ENCODE results near the gene RNFT2. TPM values are rescaled to one million over a fixed set of nuclear protein-coding genes. Genes with fewer than 3 reads are reported as not detected.
A peak's percentile ranks its signal among the peaks of the same experiment; 100 is the strongest.

RNFT2 gene
- total RNA-seq, 1 donor from 2014 or later = 2.6 TPM

- H3K4me3 ChIP-seq = no peak overlapping the region
- intact Hi-C loops (cut with DNase I) = no loop called here
- peaks cover 60% of the 10 kb centered on the region for H3K27me3 ChIP-seq
- TF ChIP-seq CTCF (IDR thresholded peaks at IDR 0.05) = peak; percentile 16
- H3K36me3 ChIP-seq = no peaks in the 10 kb centered on the region
- ATAC-seq (no peak), DNase-seq (no peak)
- no peaks in the 10 kb centered on the region for H3K9me3 ChIP-seq
- H3K27ac ChIP-seq = no peak overlapping the region
- peaks cover 29% of the 10 kb centered on the region for H3K4me1 ChIP-seq
Measured at GRCh38 chr12:116882742-116883141, 144.6 kb downstream of the RNFT2 start.

GRCh38 chr12:116884871-116885270, 146.8 kb downstream of the RNFT2 start:
- TF ChIP-seq CTCF (IDR thresholded peaks at IDR 0.05) = no peak
- no peak for DNase-seq
- no peaks in the 10 kb centered on the region for H3K9me3 ChIP-seq
- H3K36me3 ChIP-seq = no peaks in the 10 kb centered on the region
- H3K27me3 ChIP-seq = peaks cover 39% of the 10 kb centered on the region
- peaks cover 17% of the 10 kb centered on the region for H3K4me1 ChIP-seq
- no peak for ATAC-seq
- no peak overlapping the region for H3K4me3 ChIP-seq
- no peak overlapping the region for H3K27ac ChIP-seq
- intact Hi-C loops (cut with DNase I) = no loop called here

- Histone ChIP-seq H3K9me3 (no peaks in the 10 kb centered on the region), H3K36me3 (no peaks in the 10 kb centered on the region), H3K4me1 (peaks cover 12% of the 10 kb centered on the region), H3K27me3 (peaks cover 32% of the 10 kb centered on the region), H3K4me3 (no peak overlapping the region), H3K27ac (no peak overlapping the region)
- no peak for TF ChIP-seq CTCF (IDR thresholded peaks at IDR 0.05)
- intact Hi-C loops (cut with DNase I) = no loop called here
- DNase-seq (no peak), ATAC-seq (peak; percentile 66)
Measured at GRCh38 chr12:116885491-116885890, 147.4 kb downstream of the RNFT2 start.

- Histone ChIP-seq H3K9me3 (no peaks in the 10 kb centered on the region), H3K36me3 (no peaks in the 10 kb centered on the region), H3K4me1 (no peaks in the 10 kb centered on the region), H3K4me3 (no peak overlapping the region), H3K27me3 (peaks cover 17% of the 10 kb centered on the region), H3K27ac (no peak overlapping the region)
- TF ChIP-seq CTCF (IDR thresholded peaks at IDR 0.05) = no peak
- intact Hi-C loops (cut with DNase I) = no loop called here
- DNase-seq = no peak
- no peak for ATAC-seq
Measured at GRCh38 chr12:116887244-116887643, 149.1 kb downstream of the RNFT2 start.

GRCh38 chr12:116887897-116888296, 149.8 kb downstream of the RNFT2 start:
- peaks cover 11% of the 10 kb centered on the region for H3K27me3 ChIP-seq
- H3K36me3 ChIP-seq = no peaks in the 10 kb centered on the region
- no peak overlapping the region for H3K27ac ChIP-seq
- no peak for ATAC-seq
- no peak for TF ChIP-seq CTCF (IDR thresholded peaks at IDR 0.05)
- H3K4me3 ChIP-seq = no peak overlapping the region
- no peaks in the 10 kb centered on the region for H3K4me1 ChIP-seq
- intact Hi-C loops (cut with DNase I) = no loop called here
- DNase-seq = no peak
- H3K9me3 ChIP-seq = no peaks in the 10 kb centered on the region

- ATAC-seq (no peak), DNase-seq (no peak)
- Histone ChIP-seq H3K36me3 (no peaks in the 10 kb centered on the region), H3K4me1 (no peaks in the 10 kb centered on the region), H3K27me3 (no peaks in the 10 kb centered on the region), H3K4me3 (no peak overlapping the region), H3K9me3 (no peaks in the 10 kb centered on the region), H3K27ac (no peak overlapping the region)
- no peak for TF ChIP-seq CTCF (IDR thresholded peaks at IDR 0.05)
- intact Hi-C loops (cut with DNase I) = no loop called here
Measured at GRCh38 chr12:116890330-116890729, 152.2 kb downstream of the RNFT2 start.

Measured in upper lobe of right lung (tissue), 1 donor.